Fibroblast of skin of left biceps (primary cell): ENCODE results near the gene SDHC.

Experiments used
- DNase-seq, 2 experiments: peaks; one replicate each; pipeline ENCODE4 v3.0.0-alpha.2; 2013; ENCODE audit warnings: low read depth in 2 of 2

SDHC gene, protein sequence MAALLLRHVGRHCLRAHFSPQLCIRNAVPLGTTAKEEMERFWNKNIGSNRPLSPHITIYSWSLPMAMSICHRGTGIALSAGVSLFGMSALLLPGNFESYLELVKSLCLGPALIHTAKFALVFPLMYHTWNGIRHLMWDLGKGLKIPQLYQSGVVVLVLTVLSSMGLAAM

DNA sequence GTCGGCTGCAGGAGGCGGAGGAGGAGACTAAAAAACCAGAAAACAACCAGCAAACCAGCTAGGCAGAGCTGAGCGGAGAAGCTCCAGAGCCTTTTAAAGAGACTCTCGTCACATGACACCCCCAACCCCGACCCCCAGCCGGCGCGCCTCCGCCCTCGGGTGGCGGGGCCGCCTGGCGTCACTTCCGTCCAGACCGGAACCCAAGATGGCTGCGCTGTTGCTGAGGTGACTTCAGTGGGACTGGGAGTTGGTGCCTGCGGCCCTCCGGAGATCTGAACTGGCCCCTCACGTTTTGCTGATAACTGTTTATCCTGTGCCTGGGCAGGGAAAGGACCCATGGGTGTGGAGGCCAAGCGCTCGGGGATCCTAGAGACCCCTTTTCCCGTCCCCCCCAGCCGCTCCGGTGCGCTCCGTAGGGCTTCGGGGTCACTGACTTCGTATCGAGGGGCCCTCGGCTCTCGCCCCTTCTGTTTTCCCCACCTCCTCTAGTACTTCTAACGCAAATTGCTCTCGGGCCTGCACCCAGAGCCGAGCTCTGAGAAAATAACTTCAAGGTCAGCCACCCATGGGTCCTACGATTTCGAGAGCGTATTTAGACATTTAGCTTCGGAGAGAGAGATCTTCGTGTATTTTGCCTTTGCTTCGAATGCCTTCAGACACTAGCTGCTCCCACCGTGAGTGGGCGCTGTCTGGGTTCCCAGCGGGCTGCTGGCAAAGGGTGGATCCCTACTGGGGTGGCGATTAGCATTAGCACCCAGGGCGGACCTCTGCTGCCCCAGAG lies at the start of gene SDHC:
TSS of gene SDHC (plus strand) at position 181 of the 781 bp plus-strand sequence. CDS start at position 206, 25 bp downstream.
- peak; percentile 62 for DNase-seq

DNA sequence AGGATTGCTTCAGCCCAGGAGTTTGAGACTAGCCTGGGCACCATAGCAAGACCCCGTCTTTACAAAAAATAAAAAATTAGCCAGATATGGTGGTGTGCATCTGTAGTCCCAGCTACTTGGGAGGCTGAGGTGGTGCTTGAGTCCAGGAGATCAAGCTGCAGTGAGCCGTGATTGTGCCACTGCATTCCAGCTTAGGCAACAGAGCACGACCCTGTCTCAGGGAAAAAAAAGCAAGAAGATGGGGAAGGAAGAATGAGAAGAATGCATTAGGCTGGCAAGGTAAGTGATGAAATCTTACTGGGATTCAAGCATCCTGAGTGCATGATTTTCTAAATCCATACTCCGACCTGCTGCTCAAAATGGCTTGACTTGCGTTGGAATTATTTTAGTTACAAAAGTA lies 48.9 kb upstream of the SDHC start:
- no peak for DNase-seq

DNA sequence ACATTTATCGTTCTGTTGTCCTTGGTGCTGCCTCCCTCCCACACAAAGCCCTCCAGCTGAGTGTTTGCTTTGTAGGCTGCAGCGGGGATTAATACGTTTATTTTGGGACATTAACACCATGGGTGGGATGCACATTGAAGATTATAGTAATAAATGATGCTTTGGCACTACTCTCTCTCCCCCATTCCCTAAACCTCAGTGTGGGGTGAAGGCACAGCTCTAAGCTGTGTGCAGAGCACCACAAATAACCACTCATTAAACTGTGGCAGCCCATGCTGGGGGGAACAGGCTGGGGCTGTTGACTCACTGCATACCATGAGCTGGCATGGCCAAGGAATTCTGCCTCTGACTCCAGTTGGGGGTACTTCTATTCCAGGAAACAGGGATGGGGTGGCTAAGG lies 48.0 kb upstream of the SDHC start:
- DNase-seq, result no peak

DNA sequence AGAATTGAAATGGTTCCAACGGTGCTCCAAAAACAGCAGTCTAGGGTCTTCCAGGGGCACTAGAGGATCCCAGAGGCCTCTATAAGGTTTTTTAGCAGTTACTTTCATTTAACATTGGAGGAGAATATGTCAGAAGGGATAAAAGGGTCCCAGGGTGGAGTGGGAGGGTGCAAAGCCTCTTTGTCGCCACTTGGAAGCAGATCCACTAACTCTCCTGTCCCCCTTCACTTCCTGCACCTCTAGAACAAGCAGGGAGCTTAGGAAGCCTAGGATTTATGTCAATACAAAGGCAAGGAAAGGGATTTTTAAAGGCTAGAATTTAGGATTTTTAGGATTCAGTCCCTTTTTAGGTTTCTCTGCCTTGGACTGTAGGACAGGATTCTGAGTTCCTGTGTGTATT lies 47.3 kb upstream of the SDHC start:
- DNase-seq, result no peak

DNA sequence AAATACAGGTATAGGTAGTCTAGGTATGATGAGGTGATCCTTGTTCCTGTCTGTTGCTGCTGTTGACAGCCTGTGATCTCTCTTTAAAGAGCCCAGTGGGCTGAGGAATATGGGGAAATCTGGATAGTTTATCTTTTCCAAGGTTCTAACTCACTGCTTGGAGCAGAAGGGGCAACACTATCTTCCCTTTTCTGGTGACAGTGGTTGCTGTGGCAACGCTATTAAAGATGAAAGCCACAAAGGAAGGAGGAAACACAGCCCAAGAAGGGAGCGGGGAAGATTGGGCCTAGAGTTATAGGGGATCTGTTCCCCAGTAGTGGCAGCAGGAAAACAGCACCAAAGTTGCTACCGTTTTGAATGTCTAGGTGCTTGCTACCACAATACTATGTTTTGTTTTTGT lies 46.9 kb upstream of the SDHC start:
- DNase-seq, result no peak

- DNase-seq, result no peak
Observed at GRCh38 chr1:161273402-161273801, 40.8 kb upstream of the SDHC start.

- DNase-seq, result no peak
Observed at GRCh38 chr1:161274874-161275273, 39.3 kb upstream of the SDHC start.

DNA sequence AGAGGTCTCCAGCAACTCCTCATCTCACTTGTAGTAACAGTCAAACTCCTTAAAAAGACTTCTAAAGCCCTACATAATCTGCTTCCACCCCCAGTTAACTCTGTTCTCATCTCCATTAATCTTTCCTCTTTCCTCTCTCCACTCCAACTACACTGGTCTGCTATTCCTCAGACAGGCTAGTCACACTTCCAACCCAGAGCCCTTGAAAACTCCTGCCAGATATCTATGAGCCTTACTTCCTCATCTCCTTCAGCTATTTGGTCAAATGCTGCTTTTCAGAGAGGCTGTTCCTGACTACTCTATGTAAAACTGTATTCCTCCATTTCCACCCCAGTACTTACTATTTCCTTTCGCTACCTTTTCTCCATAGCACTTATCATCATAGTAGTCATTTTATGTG lies 31.2 kb upstream of the SDHC start:
- no peak for DNase-seq

GRCh38 chr1:161285113-161285512 lies 29.1 kb upstream of the SDHC start:
- no peak for DNase-seq

- no peak for DNase-seq
Observed at GRCh38 chr1:161285521-161285920, 28.7 kb upstream of the SDHC start.

- DNase-seq, result no peak
Observed at GRCh38 chr1:161287482-161288054, 26.6 kb upstream of the SDHC start.

GRCh38 chr1:161290779-161291178 lies 23.4 kb upstream of the SDHC start:
- DNase-seq, result no peak

DNA sequence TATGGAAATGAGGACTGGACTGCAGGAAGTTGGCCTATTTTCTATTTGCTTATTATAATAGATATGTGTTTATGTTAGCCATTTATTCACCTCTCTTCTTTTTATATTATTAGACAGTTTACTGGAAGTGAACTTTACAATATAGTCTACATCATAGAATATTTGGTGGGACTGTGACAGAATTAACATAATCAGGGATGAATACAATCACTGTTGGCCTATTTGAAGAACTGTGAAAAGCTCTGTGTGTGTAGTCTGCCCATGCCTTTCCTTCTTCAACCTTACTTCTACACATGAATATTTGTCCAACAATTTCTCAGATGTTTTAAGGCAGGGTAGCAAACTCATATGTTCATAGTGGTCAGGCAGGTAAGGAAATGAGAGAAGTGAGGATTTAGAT lies 16.8 kb upstream of the SDHC start:
- DNase-seq, result no peak

DNA sequence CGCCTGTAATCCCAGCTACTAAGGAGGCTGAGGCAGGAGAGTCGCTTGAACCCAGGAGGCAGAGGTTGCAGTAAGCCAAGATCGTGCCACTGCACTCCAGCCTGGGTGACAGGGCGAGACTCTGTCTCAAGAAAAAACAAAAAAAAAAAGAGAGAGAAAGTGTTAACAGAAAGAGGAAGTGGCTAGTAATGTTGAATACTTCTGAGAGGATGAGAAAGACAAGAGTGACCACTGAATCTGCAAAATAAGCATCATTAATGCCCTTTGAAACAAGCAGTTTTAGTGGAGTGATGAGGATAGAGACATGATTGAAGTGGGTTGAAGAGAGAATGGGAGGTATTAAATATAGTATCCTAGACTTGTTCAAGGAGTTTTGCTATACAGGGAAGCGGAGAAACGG lies 16.1 kb upstream of the SDHC start:
- no peak for DNase-seq

DNA sequence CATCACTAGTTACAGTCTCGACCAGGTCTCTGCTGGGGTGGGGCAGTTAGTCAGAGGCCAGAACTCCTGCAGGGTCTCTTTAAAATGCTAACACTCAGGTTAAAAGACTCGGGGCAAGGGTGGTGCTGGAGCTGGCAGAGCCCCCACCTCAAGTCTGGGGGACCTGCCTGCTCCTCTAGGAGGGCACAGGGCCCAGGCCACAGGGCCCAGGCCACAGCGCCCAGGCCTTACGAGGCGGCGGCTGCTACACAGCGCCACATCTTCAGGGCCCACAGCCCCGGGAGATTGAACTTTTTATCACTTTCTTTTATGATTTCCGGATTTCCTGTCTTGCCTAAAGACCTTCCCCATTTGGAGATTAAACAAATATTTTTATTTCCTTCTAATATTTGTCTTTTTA lies 14.8 kb upstream of the SDHC start:
- DNase-seq, result no peak

DNA sequence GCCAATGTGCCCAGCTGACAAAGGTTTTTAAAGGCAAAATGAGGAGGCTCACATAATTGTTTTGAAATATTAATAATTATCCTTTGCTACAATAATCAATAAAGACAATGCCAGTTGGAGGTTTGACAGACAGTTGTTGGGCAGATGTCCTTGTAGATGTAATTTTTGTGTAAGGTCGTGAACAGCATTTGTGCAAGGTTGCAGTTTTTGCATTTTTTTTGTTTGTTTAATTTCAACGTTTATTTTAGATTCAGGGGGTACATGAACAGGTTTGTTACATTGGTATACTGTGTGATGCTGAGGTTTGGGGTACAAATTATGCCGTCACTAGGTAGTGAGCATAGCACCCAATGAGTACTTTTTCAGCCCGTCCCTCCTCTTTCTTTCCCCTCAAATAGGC lies 13.7 kb upstream of the SDHC start:
- DNase-seq, result no peak

- DNase-seq, result no peak
Observed at GRCh38 chr1:161304927-161305866, 9.0 kb upstream of the SDHC start.

GRCh38 chr1:161305867-161306519 lies 8.2 kb upstream of the SDHC start:
- DNase-seq, result no peak

DNA sequence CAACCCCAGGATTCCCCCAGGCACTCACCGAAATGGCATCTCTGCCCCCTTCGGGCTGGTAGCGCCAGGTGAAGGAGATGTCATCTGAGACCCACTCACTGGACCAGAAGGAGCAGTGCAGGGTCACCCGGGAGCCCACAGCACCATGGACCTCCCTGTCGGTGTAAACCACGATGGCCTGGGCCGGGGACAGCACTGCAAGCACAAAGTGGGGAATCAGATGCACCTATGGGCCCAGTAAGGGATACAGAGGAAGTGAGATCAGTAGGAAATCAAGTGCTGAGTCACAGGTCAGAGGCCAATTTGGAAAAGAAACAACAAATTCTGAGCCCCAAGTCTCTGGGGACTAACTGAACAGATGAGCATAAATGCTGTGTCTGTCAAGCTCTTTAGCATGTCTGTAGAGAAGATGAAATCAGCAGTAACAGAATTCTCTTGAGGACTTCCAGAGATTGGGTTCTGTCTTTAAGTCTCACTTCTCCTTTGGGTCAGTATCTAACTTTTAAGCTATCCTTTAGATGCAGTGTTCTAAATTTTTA lies 6.9 kb upstream of the SDHC start:
- no peak for DNase-seq

DNA sequence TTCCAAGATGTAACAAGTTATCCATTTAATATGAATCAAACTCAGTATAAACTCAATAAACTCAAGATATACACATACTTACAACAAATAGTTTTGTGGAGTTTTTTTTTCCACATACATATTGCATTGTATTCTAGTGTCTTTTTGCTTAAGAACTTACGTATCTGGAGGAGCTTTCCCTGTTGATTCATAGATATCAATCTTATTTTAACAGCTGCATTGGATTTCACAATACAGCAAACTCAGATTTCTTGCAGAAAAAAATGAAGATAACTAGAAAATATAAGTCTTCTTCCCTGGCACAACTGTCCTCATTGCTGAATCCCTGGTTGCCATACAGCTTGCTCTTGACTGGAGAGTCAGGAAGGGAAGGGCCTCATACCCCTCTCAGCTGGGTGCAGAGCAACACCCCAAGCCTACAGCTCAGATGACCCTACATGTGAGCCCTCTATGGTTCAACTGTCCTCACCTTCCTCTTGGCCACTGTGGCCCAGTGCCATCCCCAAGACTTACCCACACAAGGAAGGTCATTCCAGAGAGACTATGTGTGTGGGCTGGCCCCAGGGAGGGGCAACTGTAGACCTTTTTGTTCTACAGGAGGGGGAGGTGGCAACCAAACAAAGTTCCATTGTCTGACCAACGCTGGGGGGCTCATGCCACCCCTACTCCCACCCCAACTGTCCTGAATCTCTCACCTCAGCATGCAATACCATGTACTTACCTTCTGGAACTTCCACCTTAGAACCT lies 6.1 kb upstream of the SDHC start:
- DNase-seq, result no peak

GRCh38 chr1:161309868-161310267 lies 4.3 kb upstream of the SDHC start, which contains the start of gene MPZ:
MPZ (minus strand) TSS chr1:161309968; CDS start chr1:161309905, 63 bp downstream.
- no peak for DNase-seq
